Measurements from ENCODE around the gene FUBP3.

Gene FUBP3

GRCh38 chr9:130607640-130608420 lies 28.5 kb downstream of the FUBP3 start:
- DNase-seq (ENCODE audit: low read depth) = no peak

- DNase-seq (ENCODE audit: low read depth) = no peak
These were observed 29.3 kb downstream of the FUBP3 start for GRCh38 chr9:130608554-130609134.

- no peak for DNase-seq (ENCODE audit: low read depth)
These were observed 29.8 kb downstream of the FUBP3 start for GRCh38 chr9:130609163-130609562.

GRCh38 chr9:130610862-130611707 lies 31.7 kb downstream of the FUBP3 start:
- no peak for DNase-seq (ENCODE audit: low read depth)

GRCh38 chr9:130616451-130616850 lies 37.1 kb downstream of the FUBP3 start:
- no peak for DNase-seq (ENCODE audit: low read depth)

- DNase-seq (ENCODE audit: low read depth) = no peak
These were observed 44.1 kb downstream of the FUBP3 start for GRCh38 chr9:130623466-130623865.

- no peak for DNase-seq (ENCODE audit: low read depth)
These were observed 44.8 kb downstream of the FUBP3 start for GRCh38 chr9:130624154-130624553.

- no peak for DNase-seq (ENCODE audit: low read depth)
These were observed 47.0 kb downstream of the FUBP3 start for GRCh38 chr9:130626249-130626996.

GRCh38 chr9:130627051-130627450 lies 47.7 kb downstream of the FUBP3 start:
- DNase-seq (ENCODE audit: low read depth) = no peak

GRCh38 chr9:130627896-130628792 lies 48.8 kb downstream of the FUBP3 start:
- DNase-seq (ENCODE audit: low read depth) = no peak

- DNase-seq (ENCODE audit: low read depth) = no peak
These were observed 50.2 kb downstream of the FUBP3 start for GRCh38 chr9:130629443-130630070.

- no peak for DNase-seq (ENCODE audit: low read depth)
These were observed 50.7 kb downstream of the FUBP3 start for GRCh38 chr9:130630071-130630450.

GRCh38 chr9:130630506-130631330 lies 51.3 kb downstream of the FUBP3 start:
- no peak for DNase-seq (ENCODE audit: low read depth)

GRCh38 chr9:130631331-130632080 lies 52.1 kb downstream of the FUBP3 start:
- DNase-seq (ENCODE audit: low read depth) = no peak

- no peak for DNase-seq (ENCODE audit: low read depth)
These were observed 52.8 kb downstream of the FUBP3 start for GRCh38 chr9:130632081-130632710.

GRCh38 chr9:130632841-130633240 lies 53.5 kb downstream of the FUBP3 start:
- DNase-seq (ENCODE audit: low read depth) = no peak

- no peak for DNase-seq (ENCODE audit: low read depth)
These were observed 54.2 kb downstream of the FUBP3 start for GRCh38 chr9:130633336-130634190.

Data from stimulated activated CD8-positive, alpha-beta memory T cell treated with anti-CD3 and anti-CD28 coated beads, Interleukin-4, amount 100 ng/mL, for 24 hours (primary cell).